Caco-2 (cell line): ENCODE results near the gene OGFOD3. TPM values are rescaled to one million over a fixed set of nuclear protein-coding genes. Genes with fewer than 3 reads are reported as not detected.
"Not testable (repeated sequence)": the region's sequence is repeated elsewhere in the genome, so short reads cannot be mapped to it uniquely, and the experiment has no call there.

Experiments used
- BruUV-seq: library from RNA; stranded (reverse); fragments of 400-500 nt; replicated peaks from 2 replicates; lab custom pipeline; 2021; lab: Mats Ljungman, UMichigan
- CTCF ChIA-PET: fragments of 300-600 bp; sonication (Branson Sonifier 250); formaldehyde crosslinking; loops from one replicate; lab custom pipeline; 2022; ENCODE audit warnings: antibody characterized with exemption; lab: Charles Lee
- POLR2A ChIA-PET: fragments of 300-600 bp; sonication (Branson Sonifier 250); formaldehyde crosslinking; loops from one replicate; lab custom pipeline; 2022; ENCODE audit warnings: antibody characterized with exemption; lab: Charles Lee
- DNase-seq, 2 experiments: peaks; one replicate each; pipeline versions ENCODE4 v3.0.0 to v3.0.0-alpha.2; 2020 to 2022
- H3K27me3 ChIP-seq: replicated peaks from 2 replicates; pipeline ENCODE4 v1.6.0; 2011; ENCODE audit warnings: low read length; ENCODE audit not compliant: control insufficient read depth, insufficient read depth
- H3K36me3 ChIP-seq: 2 replicates; pipeline ENCODE4 v1.5.1; 2011; ENCODE audit warnings: low read length; ENCODE audit not compliant: control insufficient read depth, insufficient read depth
- H3K4me1 ChIP-seq: fragments of 250-450 bp; sonication (Bioruptor Pico); 2 replicates; pipeline ENCODE4 v1.5.1; 2020; ENCODE audit warnings: mild to moderate bottlenecking
- H3K4me3 ChIP-seq: 2 replicates; pipeline ENCODE4 v1.5.1; 2011; ENCODE audit warnings: low read depth, mild to moderate bottlenecking, control low read depth, low read length
- H3K9me3 ChIP-seq: fragments of 250-450 bp; sonication (Bioruptor Pico); 2 replicates; pipeline ENCODE4 v1.5.1; 2020; ENCODE audit warnings: mild to moderate bottlenecking, moderate library complexity
- H3K27ac Mint-ChIP-seq: one replicate; pipeline ENCODE4 v1.8.0; 2022; ENCODE audit warnings: mixed read lengths; ENCODE audit not compliant: unreplicated experiment
- H3K27me3 Mint-ChIP-seq: one replicate; pipeline ENCODE4 v1.8.0; 2022; ENCODE audit warnings: mixed read lengths; ENCODE audit not compliant: insufficient read depth, unreplicated experiment
- H3K36me3 Mint-ChIP-seq: one replicate; pipeline ENCODE4 v1.8.0; 2022; ENCODE audit warnings: mild to moderate bottlenecking, mixed read lengths; ENCODE audit not compliant: insufficient read depth, unreplicated experiment
- H3K4me1 Mint-ChIP-seq: one replicate; pipeline ENCODE4 v1.8.0; 2022; ENCODE audit warnings: low read depth, mixed read lengths; ENCODE audit not compliant: unreplicated experiment
- H3K4me3 Mint-ChIP-seq: one replicate; pipeline ENCODE4 v1.8.0; 2022; ENCODE audit warnings: mild to moderate bottlenecking, moderate library complexity, mixed read lengths; ENCODE audit not compliant: unreplicated experiment
- H3K9me3 Mint-ChIP-seq: one replicate; pipeline ENCODE4 v1.8.0; 2022; ENCODE audit warnings: mixed read lengths; ENCODE audit not compliant: unreplicated experiment
- CTCF ChIP-seq, 2 experiments: fragments of 200-600 bp in 1 of 2; IDR thresholded peaks; 1 replicate in 1 of 2; 2 replicates in 1 of 2; pipeline versions ENCODE4 v1.5.1 to v1.8.0; 2011 to 2022; ENCODE audit warnings: antibody characterized with exemption in 1 of 2, control low read depth in 1 of 2, inconsistent platforms in 1 of 2, low read depth in 1 of 2, low read length in 1 of 2, mild to moderate bottlenecking in 1 of 2, moderate library complexity in 1 of 2; ENCODE audit not compliant: insufficient read depth in 1 of 2, severe bottlenecking in 1 of 2, unreplicated experiment in 1 of 2
- intact Hi-C: fragments of 100-400 bp; cut with micrococcal nuclease; formaldehyde crosslinking; loops from one replicate; pipeline ENCODE4 v1.10.0; 2022; ENCODE audit not compliant: unreplicated experiment
- total RNA-seq: library from RNA; stranded (reverse); gene quantifications from 2 replicates; pipeline ENCODE4 v1.2.3, GENCODE V29; 2022

The OGFOD3 gene
- total RNA-seq, 1 experiment from 2014 or later = 51.2 TPM

- Histone ChIP-seq H3K4me3 (no peak overlapping the region), H3K4me1 (no peaks in the 10 kb centered on the region), H3K27me3 (no peaks in the 10 kb centered on the region), H3K9me3 (no peaks in the 10 kb centered on the region), H3K36me3 (peaks cover 2% of the 10 kb centered on the region; the same call in 1 of the 2 replicates)
- H3K36me3 Mint-ChIP-seq = no peaks in the 10 kb centered on the region
- CTCF ChIA-PET = no interaction called here
- POLR2A ChIA-PET = no interaction called here
- no peaks in the 10 kb centered on the region for H3K27me3 Mint-ChIP-seq
- intact Hi-C loops = loop anchor here (5.0 kb wide), 1 partner anchor 61 kb away; no protein-coding TSS in a partner anchor
- no peak overlapping the region for H3K27ac Mint-ChIP-seq
- BruUV-seq = no TSS peak
- no peak for TF ChIP-seq CTCF (IDR thresholded peaks at IDR 0.05; ENCODE audit: insufficient read depth in 1 of 2, low read depth in 1 of 2, low read length in 1 of 2, severe bottlenecking in 1 of 2, unreplicated experiment in 1 of 2)
- H3K4me3 Mint-ChIP-seq = no peak overlapping the region
- no peaks in the 10 kb centered on the region for H3K9me3 Mint-ChIP-seq
- no peaks in the 10 kb centered on the region for H3K4me1 Mint-ChIP-seq
- no peak for DNase-seq
These were observed 5.6 kb downstream of the OGFOD3 start for GRCh38 chr17:82412535-82413520.

- H3K36me3 ChIP-seq, CTCF ChIA-PET, H3K27me3 Mint-ChIP-seq, POLR2A ChIA-PET, DNase-seq, H3K4me3 ChIP-seq, H3K36me3 Mint-ChIP-seq, H3K4me1 Mint-ChIP-seq, H3K9me3 Mint-ChIP-seq, H3K4me3 Mint-ChIP-seq, BruUV-seq, H3K27ac Mint-ChIP-seq, H3K4me1 ChIP-seq, H3K27me3 ChIP-seq, H3K9me3 ChIP-seq: not testable (repeated sequence)
- intact Hi-C loops = loop anchor here (5.0 kb wide), 1 partner anchor 60 kb away; no protein-coding TSS in a partner anchor
These were observed 6.3 kb downstream of the OGFOD3 start for GRCh38 chr17:82412081-82412480.

- Mint-ChIP-seq H3K27ac (no peak overlapping the region), H3K4me3 (no peak overlapping the region), H3K4me1 (no peaks in the 10 kb centered on the region), H3K9me3 (no peaks in the 10 kb centered on the region), H3K27me3 (no peaks in the 10 kb centered on the region), H3K36me3 (no peaks in the 10 kb centered on the region)
- POLR2A ChIA-PET = no interaction called here
- Histone ChIP-seq H3K27me3 (no peaks in the 10 kb centered on the region), H3K4me3 (no peak overlapping the region), H3K36me3 (peaks cover 2% of the 10 kb centered on the region; the same call in 1 of the 2 replicates), H3K9me3 (no peaks in the 10 kb centered on the region), H3K4me1 (no peaks in the 10 kb centered on the region)
- DNase-seq = no peak
- CTCF ChIA-PET = no interaction called here
- no TSS peak for BruUV-seq
- no peak for TF ChIP-seq CTCF (IDR thresholded peaks at IDR 0.05; ENCODE audit: insufficient read depth in 1 of 2, low read depth in 1 of 2, low read length in 1 of 2, severe bottlenecking in 1 of 2, unreplicated experiment in 1 of 2)
- intact Hi-C loops = loop anchor here (5.0 kb wide), 1 partner anchor 59 kb away; no protein-coding TSS in a partner anchor
These were observed 6.9 kb downstream of the OGFOD3 start for GRCh38 chr17:82411396-82412053.
